ENCODE measurements around the gene BUB1B. TPM values are rescaled to one million over a fixed set of nuclear protein-coding genes. Genes with fewer than 3 reads are reported as not detected.
A peak's percentile ranks its signal among the peaks of the same experiment; 100 is the strongest.

Gene BUB1B
- total RNA-seq, 2 experiments from 2014 or later, result 1.4 to 2.4 TPM

GRCh38 chr15:40242601-40243000, 81.7 kb downstream of the BUB1B start:
- CTCF ChIA-PET, result no interaction called here
- H3K4me3 Mint-ChIP-seq, result no peak overlapping the region
- H3K27me3 ChIP-seq (ENCODE audit: control insufficient read depth in 1 of 2, insufficient read depth in 2 of 2, low read length in 2 of 2), result peaks cover 15 to 23% of the 10 kb centered on the region in 2 experiments
- no peaks in the 10 kb centered on the region for H3K36me3 Mint-ChIP-seq (ENCODE audit: low read depth)
- ATAC-seq (ENCODE audit: poor library complexity), result no peak
- peaks cover 0 to 12% of the 10 kb centered on the region in 2 experiments for H3K9me3 ChIP-seq (ENCODE audit: control insufficient read depth in 1 of 2, insufficient read depth in 1 of 2, low read length in 2 of 2)
- H3K27me3 Mint-ChIP-seq, result peaks cover 30% of the 10 kb centered on the region
- H3K27ac ChIP-seq (ENCODE audit: low read depth in 1 of 2, low read length in 2 of 2), result no peak overlapping the region
- peak in 1 of 14 experiments; percentile 20 for DNase-seq
- intact Hi-C loops (cut with DNase I, micrococcal nuclease), result no loop called here
- no peaks in the 10 kb centered on the region for H3K9me3 Mint-ChIP-seq
- peaks cover 10% of the 10 kb centered on the region for H3K4me1 ChIP-seq (ENCODE audit: insufficient read depth, low read length)
- no peaks in the 10 kb centered on the region for H3K36me3 ChIP-seq (ENCODE audit: insufficient read depth, low read length)
- POLR2A ChIA-PET, result no interaction called here
- H3K4me1 Mint-ChIP-seq (ENCODE audit: low read depth), result peaks cover 7% of the 10 kb centered on the region
- no peak overlapping the region for H3K27ac Mint-ChIP-seq
- TF ChIP-seq CTCF (IDR thresholded peaks at IDR 0.05), result no peak
- H3K4me3 ChIP-seq (ENCODE audit: low read length), result no peak overlapping the region

DNA sequence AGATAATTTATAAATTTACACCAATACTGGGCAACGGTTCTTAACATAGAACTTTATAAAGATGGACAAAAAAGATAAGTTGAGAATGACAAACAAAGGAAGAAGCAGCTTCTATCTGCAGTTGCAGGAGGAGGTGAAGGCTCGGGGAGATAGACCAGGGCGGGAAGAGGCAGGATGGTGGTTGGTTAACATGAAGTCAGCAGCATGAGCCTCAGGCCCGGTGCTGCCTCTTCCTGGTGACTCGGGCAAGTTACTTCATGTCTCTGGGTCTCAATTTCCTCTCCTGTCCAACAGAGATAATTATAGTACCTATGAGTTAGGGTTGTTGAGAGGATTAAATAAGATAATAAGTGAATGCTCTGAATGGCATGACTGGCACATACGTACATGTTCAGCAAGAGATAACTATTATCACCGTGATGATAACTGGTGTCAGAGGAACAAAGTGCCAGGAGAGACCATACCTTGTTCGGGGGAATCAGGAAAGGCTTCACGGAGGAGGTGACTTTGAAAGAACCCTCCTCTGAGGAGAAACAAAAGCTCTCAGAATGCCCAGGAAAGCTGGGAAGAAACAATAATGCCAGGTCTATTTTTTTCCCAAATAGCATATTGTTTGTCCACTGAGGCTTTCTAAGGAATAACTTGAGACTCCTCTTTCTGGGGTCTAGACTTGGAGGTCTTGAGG, 82.4 kb downstream of the BUB1B start:
- no peak for ATAC-seq (ENCODE audit: poor library complexity)
- Histone ChIP-seq H3K36me3 (ENCODE audit: insufficient read depth, low read length) (no peaks in the 10 kb centered on the region), H3K4me1 (ENCODE audit: insufficient read depth, low read length) (peaks cover 10% of the 10 kb centered on the region), H3K27ac (ENCODE audit: low read depth in 1 of 2, low read length in 2 of 2) (no peak overlapping the region), H3K9me3 (ENCODE audit: control insufficient read depth in 1 of 2, insufficient read depth in 1 of 2, low read length in 2 of 2) (peaks cover 0 to 12% of the 10 kb centered on the region in 2 experiments), H3K4me3 (ENCODE audit: low read length) (no peak overlapping the region), H3K27me3 (ENCODE audit: control insufficient read depth in 1 of 2, insufficient read depth in 2 of 2, low read length in 2 of 2) (peaks cover 15 to 23% of the 10 kb centered on the region in 2 experiments)
- no peaks in the 10 kb centered on the region for H3K9me3 Mint-ChIP-seq
- no peak overlapping the region for H3K4me3 Mint-ChIP-seq
- H3K36me3 Mint-ChIP-seq (ENCODE audit: low read depth), result no peaks in the 10 kb centered on the region
- ChIA-PET CTCF (no interaction called here), POLR2A (no interaction called here)
- H3K27me3 Mint-ChIP-seq, result peaks cover 23% of the 10 kb centered on the region
- intact Hi-C loops (cut with DNase I, micrococcal nuclease), result no loop called here
- H3K27ac Mint-ChIP-seq, result no peak overlapping the region
- H3K4me1 Mint-ChIP-seq (ENCODE audit: low read depth), result peaks cover 7% of the 10 kb centered on the region
- no peak for TF ChIP-seq CTCF (IDR thresholded peaks at IDR 0.05)
- DNase-seq, result no peak

- H3K36me3 Mint-ChIP-seq (ENCODE audit: low read depth), result no peaks in the 10 kb centered on the region
- no peaks in the 10 kb centered on the region for H3K9me3 Mint-ChIP-seq
- H3K9me3 ChIP-seq (ENCODE audit: control insufficient read depth in 1 of 2, insufficient read depth in 1 of 2, low read length in 2 of 2), result peaks cover 0 to 9% of the 10 kb centered on the region in 2 experiments
- H3K36me3 ChIP-seq (ENCODE audit: insufficient read depth, low read length), result no peaks in the 10 kb centered on the region
- ChIA-PET POLR2A (no interaction called here), CTCF (no interaction called here)
- H3K4me3 Mint-ChIP-seq, result no peak overlapping the region
- peaks cover 7% of the 10 kb centered on the region for H3K27me3 Mint-ChIP-seq
- DNase-seq (peak in 1 of 14 experiments; percentile 25), ATAC-seq (ENCODE audit: poor library complexity) (no peak)
- intact Hi-C loops (cut with DNase I, micrococcal nuclease), result no loop called here
- no peak for TF ChIP-seq CTCF (IDR thresholded peaks at IDR 0.05)
- no peak overlapping the region for H3K27ac ChIP-seq (ENCODE audit: low read depth in 1 of 2, low read length in 2 of 2)
- H3K27me3 ChIP-seq (ENCODE audit: control insufficient read depth in 1 of 2, insufficient read depth in 2 of 2, low read length in 2 of 2), result peaks cover 8 to 10% of the 10 kb centered on the region in 2 experiments
- H3K4me1 ChIP-seq (ENCODE audit: insufficient read depth, low read length), result no peaks in the 10 kb centered on the region
- no peak overlapping the region for H3K27ac Mint-ChIP-seq
- no peaks in the 10 kb centered on the region for H3K4me1 Mint-ChIP-seq (ENCODE audit: low read depth)
- no peak overlapping the region for H3K4me3 ChIP-seq (ENCODE audit: low read length)
These were observed 84.2 kb downstream of the BUB1B start for GRCh38 chr15:40244961-40245523.

Data from CD4-positive, alpha-beta T cell (primary cell).